ENCODE data around the gene PCSK4. TPM values are rescaled to one million over a fixed set of nuclear protein-coding genes. Genes with fewer than 3 reads are reported as not detected.

Gene PCSK4
- total RNA-seq, 1 donor from 2014 or later = 0.52 TPM

DNA sequence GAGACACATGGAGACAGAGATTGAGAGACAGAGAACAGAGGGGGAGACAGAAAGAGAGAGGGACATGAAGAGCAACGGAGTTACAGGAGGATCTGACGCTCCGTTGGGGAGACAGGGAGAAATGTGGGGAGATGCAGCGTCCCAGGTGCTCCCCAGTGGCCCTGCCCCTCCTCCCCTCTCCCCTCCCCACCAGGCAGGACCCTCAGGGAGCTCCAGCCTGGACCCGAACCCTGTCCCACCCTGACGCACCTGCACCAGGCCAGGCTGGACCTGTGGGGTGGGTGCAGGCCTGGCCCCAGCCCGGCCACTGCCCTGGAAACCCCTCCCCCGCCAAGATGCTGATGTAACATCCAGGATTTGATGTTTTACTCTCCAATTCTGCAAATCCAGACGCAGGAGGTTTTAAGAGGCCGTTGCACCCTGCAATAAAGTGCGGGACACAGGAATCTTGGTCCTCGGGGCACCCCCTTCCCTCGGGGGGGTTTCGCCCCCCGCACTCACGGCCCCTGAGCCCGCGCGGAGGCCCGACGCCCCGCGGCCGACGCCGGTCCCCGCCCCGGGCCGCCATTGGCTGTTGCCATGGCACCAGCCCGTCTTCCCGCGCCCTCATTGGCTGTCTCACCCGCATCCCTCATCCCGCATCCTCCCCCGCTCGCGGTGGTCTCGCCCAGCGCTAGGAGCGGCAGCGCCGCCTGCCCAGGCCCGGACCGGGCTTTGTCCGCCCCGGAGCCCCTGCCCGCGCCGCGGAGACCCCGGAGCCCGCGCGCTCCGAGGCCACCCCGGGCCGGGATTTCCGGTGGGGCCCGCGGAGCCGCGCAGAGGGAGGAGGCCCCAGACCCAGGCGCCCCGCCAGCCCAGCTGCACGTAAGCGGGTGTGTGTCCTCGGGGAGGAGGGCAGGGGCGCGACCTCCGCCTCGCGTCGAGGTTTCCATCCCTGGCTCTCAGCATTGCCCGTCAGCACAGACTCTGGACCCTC is 40.4 kb downstream of the PCSK4 start, which contains the start of gene APC2:
Gene APC2, plus strand, starts transcription at position 655 of the 976 bp plus-strand sequence. CDS start 2,881 bp downstream, outside the sequence.
- Histone ChIP-seq H3K27ac (ENCODE audit: low read depth, low read length) (no peak within 1 kb of the TSS), H3K9ac (ENCODE audit: low read depth in 1 of 3, low read length in 3 of 3) (no peak within 1 kb of the TSS), H3K36me3 (ENCODE audit: control insufficient read depth in 3 of 3, insufficient read depth in 3 of 3, low read length in 3 of 3) (no peaks in the 10 kb centered on the region), H3K4me3 (ENCODE audit: low read length in 3 of 3) (no peak within 1 kb of the TSS), H3K4me1 (ENCODE audit: control insufficient read depth in 3 of 3, insufficient read depth in 3 of 3, low read length in 3 of 3) (peaks cover 0 to 22% (median 19%) of the 10 kb centered on the region in 3 donors), H3K9me3 (ENCODE audit: control insufficient read depth in 3 of 3, low read length in 3 of 3) (no peaks in the 10 kb centered on the region), H3K27me3 (ENCODE audit: control insufficient read depth in 3 of 3, insufficient read depth in 3 of 3, low read length in 3 of 3) (peaks cover 77 to 86% (median 83%) of the 10 kb centered on the region in 3 donors)

DNA sequence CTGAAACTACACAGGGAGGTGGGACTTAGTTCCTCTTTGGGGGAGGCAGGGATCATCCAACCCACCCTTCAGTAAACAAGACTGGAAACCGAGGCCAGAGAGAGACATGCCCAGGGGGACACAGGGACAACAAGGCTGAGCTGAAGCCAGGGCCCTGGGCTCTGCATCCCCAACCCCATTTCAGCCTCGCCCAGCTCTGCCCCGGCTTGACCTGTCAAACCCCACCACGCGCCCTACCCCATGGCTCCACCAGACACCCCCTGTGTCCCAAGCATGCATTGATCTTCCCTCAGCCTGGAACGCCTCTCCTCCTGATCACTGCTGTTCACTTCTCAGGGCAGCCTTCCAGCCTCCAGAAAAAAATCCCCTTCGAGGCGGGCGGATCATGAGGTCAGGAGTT is 42.2 kb downstream of the PCSK4 start:
- Histone ChIP-seq H3K27me3 (ENCODE audit: control insufficient read depth in 3 of 3, insufficient read depth in 3 of 3, low read length in 3 of 3) (peaks cover 62 to 74% (median 71%) of the 10 kb centered on the region in 3 donors), H3K4me3 (ENCODE audit: low read length in 3 of 3) (no peak overlapping the region), H3K4me1 (ENCODE audit: control insufficient read depth in 3 of 3, insufficient read depth in 3 of 3, low read length in 3 of 3) (peaks cover 0 to 15% (median 11%) of the 10 kb centered on the region in 3 donors)

DNA sequence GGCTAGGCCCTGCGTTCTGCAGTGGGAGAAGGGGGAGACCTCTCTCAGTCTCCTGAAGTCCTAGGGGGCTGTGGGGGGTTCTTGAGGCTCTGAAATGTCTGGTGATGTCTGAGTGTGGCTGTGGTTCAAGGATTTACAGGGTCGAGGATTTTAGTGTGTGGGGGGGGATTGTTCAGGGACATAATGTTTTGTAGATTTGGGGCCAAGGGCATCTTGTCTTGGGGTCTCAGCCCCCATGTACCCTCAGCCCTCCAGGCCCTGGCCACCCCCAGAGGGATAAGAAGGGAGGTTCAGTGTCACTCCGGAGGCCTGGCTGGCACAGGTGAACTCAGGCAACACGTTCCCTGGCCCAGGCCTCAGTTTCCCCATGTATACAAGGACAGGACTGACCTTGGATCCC is 42.6 kb downstream of the PCSK4 start:
- Histone ChIP-seq H3K4me3 (ENCODE audit: low read length in 3 of 3) (no peak overlapping the region), H3K9me3 (ENCODE audit: control insufficient read depth in 3 of 3, low read length in 3 of 3) (no peaks in the 10 kb centered on the region), H3K27ac (ENCODE audit: low read depth, low read length) (no peak overlapping the region), H3K4me1 (ENCODE audit: control insufficient read depth in 3 of 3, insufficient read depth in 3 of 3, low read length in 3 of 3) (peaks cover 0 to 11% (median 8%) of the 10 kb centered on the region in 3 donors), H3K36me3 (ENCODE audit: control insufficient read depth in 3 of 3, insufficient read depth in 3 of 3, low read length in 3 of 3) (peaks cover 0 to 2% (median 0%) of the 10 kb centered on the region in 3 donors), H3K27me3 (ENCODE audit: control insufficient read depth in 3 of 3, insufficient read depth in 3 of 3, low read length in 3 of 3) (peaks cover 58 to 69% (median 67%) of the 10 kb centered on the region in 3 donors), H3K9ac (ENCODE audit: low read depth in 1 of 3, low read length in 3 of 3) (no peak overlapping the region)

More for the DNA sequence above, 42.2 kb downstream of the PCSK4 start:
- Histone ChIP-seq H3K27ac (ENCODE audit: low read depth, low read length) (no peak overlapping the region), H3K36me3 (ENCODE audit: control insufficient read depth in 3 of 3, insufficient read depth in 3 of 3, low read length in 3 of 3) (no peaks in the 10 kb centered on the region), H3K9ac (ENCODE audit: low read depth in 1 of 3, low read length in 3 of 3) (no peak overlapping the region), H3K9me3 (ENCODE audit: control insufficient read depth in 3 of 3, low read length in 3 of 3) (no peaks in the 10 kb centered on the region)

DNA sequence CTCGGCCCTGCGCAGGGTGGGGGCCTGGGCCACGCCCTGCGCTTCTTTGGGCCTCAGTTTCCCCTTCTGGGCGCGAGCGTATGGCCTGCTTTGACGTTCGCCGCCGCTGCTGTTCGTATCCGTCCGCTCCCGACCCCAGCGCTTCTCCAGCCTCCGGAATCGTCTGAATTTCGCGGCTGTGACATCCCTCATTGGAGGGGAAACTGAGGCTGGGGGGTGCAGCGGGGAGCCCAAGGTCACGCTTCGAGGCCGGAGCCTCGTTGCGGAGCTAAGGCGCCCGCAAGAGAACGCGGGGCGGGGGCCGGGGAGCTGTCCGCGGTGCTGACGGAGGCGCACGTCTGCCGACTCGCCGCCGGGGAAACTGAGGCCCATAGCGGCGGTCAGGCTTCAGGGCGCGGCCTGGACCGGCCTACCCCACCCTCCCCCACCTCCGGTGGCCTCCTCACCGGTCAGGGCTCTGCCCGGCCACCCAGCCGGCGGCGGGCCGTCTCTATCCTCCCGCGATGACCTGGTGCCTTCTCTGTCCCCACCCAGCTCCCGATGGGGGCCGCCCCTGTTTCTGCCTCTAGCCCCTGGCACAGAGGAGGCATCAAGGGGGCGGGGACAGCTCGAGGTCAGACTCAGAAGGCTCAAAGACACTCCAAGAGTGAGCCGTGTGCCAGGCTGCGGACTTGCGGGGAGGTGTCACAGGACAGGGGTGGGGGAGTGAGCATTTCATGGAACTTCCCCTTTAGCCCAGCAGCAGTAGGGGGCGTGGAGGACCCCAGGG is 43.3 kb downstream of the PCSK4 start:
- H3K9me3 ChIP-seq (ENCODE audit: control insufficient read depth in 3 of 3, low read length in 3 of 3) = no peaks in the 10 kb centered on the region
- no peak overlapping the region for H3K27ac ChIP-seq (ENCODE audit: low read depth, low read length)
- H3K4me1 ChIP-seq (ENCODE audit: control insufficient read depth in 3 of 3, insufficient read depth in 3 of 3, low read length in 3 of 3) = peaks cover 0 to 9% (median 7%) of the 10 kb centered on the region in 3 donors
- no peak overlapping the region for H3K4me3 ChIP-seq (ENCODE audit: low read length in 3 of 3)
- peaks cover 52 to 63% (median 61%) of the 10 kb centered on the region in 3 donors for H3K27me3 ChIP-seq (ENCODE audit: control insufficient read depth in 3 of 3, insufficient read depth in 3 of 3, low read length in 3 of 3)
- H3K9ac ChIP-seq (ENCODE audit: low read depth in 1 of 3, low read length in 3 of 3) = no peak overlapping the region
- H3K36me3 ChIP-seq (ENCODE audit: control insufficient read depth in 3 of 3, insufficient read depth in 3 of 3, low read length in 3 of 3) = peaks cover 0 to 9% (median 4%) of the 10 kb centered on the region in 3 donors

DNA sequence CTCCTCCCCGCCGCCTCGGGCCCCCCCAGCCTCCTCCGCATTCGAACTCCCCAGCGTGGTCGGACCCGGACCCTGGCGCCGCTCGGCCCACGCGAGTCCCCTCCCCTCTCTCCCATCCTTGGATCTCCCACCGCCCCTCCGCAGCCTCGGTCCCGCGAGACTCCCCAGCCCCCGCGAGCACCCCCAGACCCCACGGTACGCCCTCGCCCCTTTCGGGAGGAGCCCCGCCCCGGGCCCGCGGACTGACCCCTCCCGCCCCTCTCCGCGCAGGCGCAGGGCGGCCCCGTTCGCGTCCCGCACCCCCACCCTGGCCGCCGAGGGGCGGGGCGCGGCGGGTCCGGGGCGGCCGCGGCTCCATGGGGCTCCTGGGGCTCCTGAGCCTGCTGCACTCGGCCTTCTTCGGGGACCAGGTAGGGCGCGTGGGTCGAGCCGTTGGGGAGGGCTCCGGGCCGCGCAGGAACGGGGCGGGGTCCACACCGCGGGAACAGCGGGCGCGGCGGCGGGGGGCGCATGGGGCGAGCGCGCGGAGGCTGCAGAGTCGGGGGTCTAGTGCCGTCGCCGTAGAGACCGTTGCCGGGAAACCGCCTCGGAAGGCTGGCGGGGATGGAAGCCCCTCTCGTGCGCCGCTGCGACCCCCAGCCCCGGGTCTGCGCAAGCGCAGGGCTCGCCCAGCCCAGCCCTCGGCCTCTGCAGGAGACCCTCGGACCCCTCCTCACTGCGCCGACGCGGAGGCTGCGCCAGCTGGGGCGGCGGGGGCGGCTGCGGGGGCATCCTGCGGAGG is 44.0 kb downstream of the PCSK4 start:
- Histone ChIP-seq H3K27me3 (ENCODE audit: control insufficient read depth in 3 of 3, insufficient read depth in 3 of 3, low read length in 3 of 3) (peaks cover 45 to 56% (median 53%) of the 10 kb centered on the region in 3 donors), H3K9me3 (ENCODE audit: control insufficient read depth in 3 of 3, low read length in 3 of 3) (no peaks in the 10 kb centered on the region), H3K4me1 (ENCODE audit: control insufficient read depth in 3 of 3, insufficient read depth in 3 of 3, low read length in 3 of 3) (peaks cover 0 to 10% (median 7%) of the 10 kb centered on the region in 3 donors), H3K27ac (ENCODE audit: low read depth, low read length) (no peak overlapping the region), H3K4me3 (ENCODE audit: low read length in 3 of 3) (no peak overlapping the region), H3K36me3 (ENCODE audit: control insufficient read depth in 3 of 3, insufficient read depth in 3 of 3, low read length in 3 of 3) (peaks cover 6 to 15% (median 7%) of the 10 kb centered on the region in 3 donors), H3K9ac (ENCODE audit: low read depth in 1 of 3, low read length in 3 of 3) (no peak overlapping the region)

DNA sequence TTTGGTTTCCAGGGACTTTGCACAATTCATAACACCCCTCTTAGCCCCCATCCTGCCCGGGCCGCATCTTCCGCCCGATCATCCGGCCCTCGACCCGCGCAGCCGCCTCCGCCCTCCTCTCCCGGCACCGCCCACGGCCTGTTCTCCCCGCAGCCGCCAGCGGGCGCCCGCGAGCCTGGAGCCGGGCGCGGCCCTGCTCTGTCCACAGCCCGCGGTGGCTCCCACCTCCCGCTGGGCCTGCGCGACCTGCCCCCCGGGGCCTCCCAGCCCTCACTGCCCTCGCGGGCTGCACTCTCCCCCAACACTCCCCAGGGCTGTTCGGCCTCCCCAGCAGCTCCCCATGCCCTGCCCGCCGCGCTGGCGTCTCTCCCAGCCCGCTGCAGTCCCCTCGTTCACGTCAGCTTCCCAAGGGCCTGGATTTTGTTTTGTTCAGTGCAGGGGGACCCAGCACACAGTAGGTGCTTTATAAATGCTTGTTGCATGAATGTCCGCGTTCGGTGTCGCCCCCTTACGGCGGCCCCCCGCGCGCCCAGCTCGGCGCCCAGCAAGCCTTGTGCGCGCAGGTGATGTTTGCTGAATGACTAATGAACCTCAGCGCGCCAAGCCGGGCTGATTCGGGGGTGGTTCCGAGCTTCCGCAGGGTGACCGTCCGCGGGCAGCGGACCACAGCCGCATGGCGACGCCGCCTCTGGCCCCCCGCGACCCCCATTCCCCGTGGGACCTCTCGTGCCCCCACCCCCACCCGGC is 44.8 kb downstream of the PCSK4 start:
- Histone ChIP-seq H3K27me3 (ENCODE audit: control insufficient read depth in 3 of 3, insufficient read depth in 3 of 3, low read length in 3 of 3) (peaks cover 37 to 48% (median 45%) of the 10 kb centered on the region in 3 donors), H3K4me1 (ENCODE audit: control insufficient read depth in 3 of 3, insufficient read depth in 3 of 3, low read length in 3 of 3) (peaks cover 0 to 17% (median 13%) of the 10 kb centered on the region in 3 donors), H3K36me3 (ENCODE audit: control insufficient read depth in 3 of 3, insufficient read depth in 3 of 3, low read length in 3 of 3) (peaks cover 14 to 23% (median 15%) of the 10 kb centered on the region in 3 donors), H3K4me3 (ENCODE audit: low read length in 3 of 3) (peak overlapping the region in 2 of 3 donors; percentile 29 to 46), H3K9me3 (ENCODE audit: control insufficient read depth in 3 of 3, low read length in 3 of 3) (no peaks in the 10 kb centered on the region), H3K9ac (ENCODE audit: low read depth in 1 of 3, low read length in 3 of 3) (peak overlapping the region in 1 of 3 donors; percentile 33), H3K27ac (ENCODE audit: low read depth, low read length) (no peak overlapping the region)

DNA sequence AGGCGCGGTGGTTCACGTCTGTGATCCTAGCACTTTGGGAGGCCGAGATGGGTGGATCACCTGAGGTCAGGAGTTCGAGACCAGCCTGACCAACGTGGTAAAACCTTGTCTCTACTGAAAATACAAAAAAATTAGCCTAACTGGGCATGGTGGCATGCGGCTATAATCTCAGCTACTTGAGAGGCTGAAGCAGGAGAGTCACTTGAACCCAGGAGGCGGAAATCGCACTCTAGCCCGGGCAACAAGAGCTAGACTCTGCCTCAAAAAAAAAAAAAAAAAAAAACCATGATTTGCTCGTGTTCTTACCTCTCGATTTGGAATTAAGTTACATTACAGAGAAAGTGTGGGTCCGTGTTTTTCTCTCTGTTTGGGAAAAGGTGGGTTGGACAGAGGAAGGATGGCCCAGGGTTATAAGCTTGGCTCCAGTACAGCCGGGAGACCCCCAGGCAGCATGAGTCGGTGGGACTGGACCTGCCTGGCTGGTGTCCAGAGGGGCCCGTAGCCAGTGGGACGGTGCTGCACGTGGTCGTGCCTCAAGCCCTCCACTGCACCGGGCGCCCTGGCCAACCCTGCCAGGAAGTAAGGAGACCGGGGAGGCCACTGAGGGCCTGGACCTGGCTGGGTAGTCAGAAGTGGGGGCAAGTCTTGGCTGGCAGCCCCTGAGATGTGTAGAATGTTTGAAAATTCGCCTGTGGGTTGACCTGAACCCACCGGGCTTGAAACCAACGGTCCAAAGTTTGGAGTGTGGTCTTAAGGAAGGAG is 48.3 kb downstream of the PCSK4 start:
- Histone ChIP-seq H3K27ac (ENCODE audit: low read depth, low read length) (no peak overlapping the region), H3K4me1 (ENCODE audit: control insufficient read depth in 3 of 3, insufficient read depth in 3 of 3, low read length in 3 of 3) (peaks cover 10 to 40% (median 30%) of the 10 kb centered on the region in 3 donors), H3K4me3 (ENCODE audit: low read length in 3 of 3) (no peak overlapping the region), H3K9ac (ENCODE audit: low read depth in 1 of 3, low read length in 3 of 3) (no peak overlapping the region), H3K27me3 (ENCODE audit: control insufficient read depth in 3 of 3, insufficient read depth in 3 of 3, low read length in 3 of 3) (peaks cover 8 to 18% (median 14%) of the 10 kb centered on the region in 3 donors), H3K36me3 (ENCODE audit: control insufficient read depth in 3 of 3, insufficient read depth in 3 of 3, low read length in 3 of 3) (peaks cover 22 to 31% (median 24%) of the 10 kb centered on the region in 3 donors), H3K9me3 (ENCODE audit: control insufficient read depth in 3 of 3, low read length in 3 of 3) (no peaks in the 10 kb centered on the region)

DNA sequence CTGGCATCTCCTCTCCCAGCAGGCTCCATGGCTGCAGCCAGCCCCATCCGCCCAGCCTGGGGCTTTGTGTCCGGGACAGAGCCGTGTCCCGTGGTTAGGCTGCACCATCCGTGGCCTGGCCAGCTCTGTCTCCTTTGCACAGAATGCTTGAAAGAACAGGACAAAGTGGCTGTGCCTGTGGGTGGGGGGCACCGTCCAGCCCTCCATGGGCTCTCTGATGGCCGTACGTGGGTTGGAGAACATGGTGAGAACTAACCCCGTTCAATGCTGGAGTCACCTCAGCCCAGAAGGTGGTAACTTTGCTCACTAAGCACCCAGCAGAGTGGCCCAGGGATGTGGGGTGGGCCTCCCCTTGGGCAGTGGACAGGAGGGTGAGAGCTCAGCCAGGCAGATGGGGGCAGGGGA is 49.1 kb downstream of the PCSK4 start:
- Histone ChIP-seq H3K27ac (ENCODE audit: low read depth, low read length) (no peak overlapping the region), H3K27me3 (ENCODE audit: control insufficient read depth in 3 of 3, insufficient read depth in 3 of 3, low read length in 3 of 3) (peaks cover 5 to 10% (median 6%) of the 10 kb centered on the region in 3 donors), H3K9me3 (ENCODE audit: control insufficient read depth in 3 of 3, low read length in 3 of 3) (no peaks in the 10 kb centered on the region), H3K4me1 (ENCODE audit: control insufficient read depth in 3 of 3, insufficient read depth in 3 of 3, low read length in 3 of 3) (peaks cover 14 to 46% (median 34%) of the 10 kb centered on the region in 3 donors), H3K36me3 (ENCODE audit: control insufficient read depth in 3 of 3, insufficient read depth in 3 of 3, low read length in 3 of 3) (peaks cover 22 to 31% (median 24%) of the 10 kb centered on the region in 3 donors), H3K4me3 (ENCODE audit: low read length in 3 of 3) (no peak overlapping the region), H3K9ac (ENCODE audit: low read depth in 1 of 3, low read length in 3 of 3) (no peak overlapping the region)

All from skeletal muscle tissue (tissue), 4 donors.